ENCODE data around the gene C22orf23. TPM values are rescaled to one million over a fixed set of nuclear protein-coding genes. Genes with fewer than 3 reads are reported as not detected.

Gene C22orf23
- total RNA-seq, 4 donors from 2014 or later = 0.59 to 1.7 (median 0.73) TPM

DNA sequence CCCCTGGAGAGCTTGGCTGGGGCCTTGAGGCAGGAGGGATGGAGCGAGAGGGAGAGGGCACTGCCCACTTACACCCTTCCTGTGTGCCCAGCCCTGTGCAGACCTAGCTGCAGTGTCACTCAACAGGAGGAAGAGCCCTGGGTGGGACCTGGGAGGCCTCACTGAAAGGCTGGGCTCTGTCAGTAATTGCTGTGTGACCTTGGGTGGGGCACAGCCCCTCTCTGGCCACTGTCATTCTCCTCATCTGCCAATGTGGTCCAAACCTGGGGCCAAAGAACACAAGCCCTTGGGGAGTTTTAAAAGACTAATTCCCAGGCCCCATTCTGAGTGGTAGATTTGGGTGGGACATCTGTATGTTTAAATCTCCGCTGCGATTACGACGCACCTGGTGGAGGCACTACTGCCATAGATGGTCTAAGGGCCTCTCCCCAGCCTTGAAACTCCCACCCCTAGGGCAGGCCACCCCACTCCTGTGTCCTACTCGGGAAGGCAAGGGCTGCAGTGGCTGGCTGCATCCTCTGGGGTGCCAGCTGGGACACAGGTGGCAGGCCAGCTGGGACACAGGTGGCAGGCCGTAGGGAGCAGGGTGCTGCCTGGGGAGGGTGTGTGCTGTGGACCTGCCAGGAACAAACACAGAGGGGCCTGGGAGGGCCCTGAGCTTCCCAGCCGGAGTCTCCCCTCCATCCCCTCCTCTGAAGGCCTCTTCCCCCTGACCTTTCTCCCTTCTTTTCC is 43.3 kb upstream of the C22orf23 start:
- WGBS, 2 donors = 90 to 95% methylated on average over 7 of the region's 8 CpGs
- Histone ChIP-seq H3K9me3 (no peaks in the 10 kb centered on the region), H3K4me3 (replicated peaks in 1 of 3) (no peak overlapping the region), H3K4me1 (no peaks in the 10 kb centered on the region), H3K27me3 (no peaks in the 10 kb centered on the region), H3K36me3 (no peaks in the 10 kb centered on the region), H3K27ac (no peak overlapping the region)
- TF ChIP-seq, protein P1, sequence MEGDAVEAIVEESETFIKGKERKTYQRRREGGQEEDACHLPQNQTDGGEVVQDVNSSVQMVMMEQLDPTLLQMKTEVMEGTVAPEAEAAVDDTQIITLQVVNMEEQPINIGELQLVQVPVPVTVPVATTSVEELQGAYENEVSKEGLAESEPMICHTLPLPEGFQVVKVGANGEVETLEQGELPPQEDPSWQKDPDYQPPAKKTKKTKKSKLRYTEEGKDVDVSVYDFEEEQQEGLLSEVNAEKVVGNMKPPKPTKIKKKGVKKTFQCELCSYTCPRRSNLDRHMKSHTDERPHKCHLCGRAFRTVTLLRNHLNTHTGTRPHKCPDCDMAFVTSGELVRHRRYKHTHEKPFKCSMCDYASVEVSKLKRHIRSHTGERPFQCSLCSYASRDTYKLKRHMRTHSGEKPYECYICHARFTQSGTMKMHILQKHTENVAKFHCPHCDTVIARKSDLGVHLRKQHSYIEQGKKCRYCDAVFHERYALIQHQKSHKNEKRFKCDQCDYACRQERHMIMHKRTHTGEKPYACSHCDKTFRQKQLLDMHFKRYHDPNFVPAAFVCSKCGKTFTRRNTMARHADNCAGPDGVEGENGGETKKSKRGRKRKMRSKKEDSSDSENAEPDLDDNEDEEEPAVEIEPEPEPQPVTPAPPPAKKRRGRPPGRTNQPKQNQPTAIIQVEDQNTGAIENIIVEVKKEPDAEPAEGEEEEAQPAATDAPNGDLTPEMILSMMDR (IDR thresholded peaks at IDR 0.05) = no peak
- TF ChIP-seq POLR2A (IDR thresholded peaks at IDR 0.05) = no peak
- no peak for DNase-seq
- intact Hi-C loops (cut with DNase I) = no loop called here

DNA sequence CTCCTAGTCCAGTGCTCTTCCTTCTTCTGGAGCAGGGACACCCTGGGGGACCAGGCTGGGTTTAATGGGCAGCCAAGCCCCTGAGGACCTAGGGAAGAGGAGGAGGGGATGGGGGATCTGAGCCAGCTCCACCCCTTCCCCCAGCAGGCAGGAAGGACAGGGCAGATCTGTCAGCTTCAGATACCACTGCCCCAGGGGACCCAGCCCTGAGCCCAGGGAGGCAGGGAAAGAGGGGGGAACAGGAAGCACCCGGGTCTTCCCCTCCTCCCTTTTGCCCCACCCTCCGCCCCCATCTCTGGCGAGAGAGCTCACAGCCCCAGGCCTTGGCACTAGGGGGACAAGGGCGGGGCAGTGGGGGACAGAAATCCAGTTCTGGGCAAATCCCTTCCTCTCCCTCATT is 42.7 kb upstream of the C22orf23 start:
- intact Hi-C loops (cut with DNase I) = no loop called here

DNA sequence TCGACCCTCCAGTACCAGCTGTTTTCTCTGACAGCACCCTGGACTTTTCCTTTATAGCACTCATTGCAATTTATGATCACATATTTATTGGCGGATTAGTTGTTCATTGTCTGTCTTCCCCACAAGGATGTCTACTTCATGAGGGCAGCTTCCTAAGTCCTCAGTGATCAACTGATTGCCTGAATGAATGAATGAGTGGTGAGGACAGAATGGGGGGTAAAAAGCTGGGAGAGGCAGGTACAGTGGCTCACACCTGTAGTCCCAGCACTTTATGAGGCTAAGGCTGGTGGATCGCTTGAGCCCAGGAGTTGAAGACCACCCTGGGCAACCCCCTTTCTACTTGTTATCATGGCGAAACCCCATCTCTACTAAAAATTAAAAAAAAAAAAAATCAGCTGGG is 42.1 kb upstream of the C22orf23 start:
- Histone ChIP-seq H3K27ac (no peak overlapping the region), H3K4me1 (no peaks in the 10 kb centered on the region), H3K36me3 (no peaks in the 10 kb centered on the region), H3K9me3 (no peaks in the 10 kb centered on the region), H3K27me3 (no peaks in the 10 kb centered on the region), H3K4me3 (replicated peaks in 1 of 3) (no peak overlapping the region)
- no peak for TF ChIP-seq POLR2A (IDR thresholded peaks at IDR 0.05)
- TF ChIP-seq, protein P1 (IDR thresholded peaks at IDR 0.05) = no peak
- intact Hi-C loops (cut with DNase I) = no loop called here
- DNase-seq = no peak
- 92 to 94% methylated on average over 4 of the region's 4 CpGs for WGBS, 2 donors

More for the DNA sequence above, 42.7 kb upstream of the C22orf23 start:
- Histone ChIP-seq H3K36me3 (no peaks in the 10 kb centered on the region), H3K27me3 (no peaks in the 10 kb centered on the region), H3K4me3 (replicated peaks in 1 of 3) (no peak overlapping the region), H3K27ac (no peak overlapping the region), H3K4me1 (no peaks in the 10 kb centered on the region), H3K9me3 (no peaks in the 10 kb centered on the region)
- TF ChIP-seq, protein P1 (IDR thresholded peaks at IDR 0.05) = no peak
- TF ChIP-seq POLR2A (IDR thresholded peaks at IDR 0.05) = no peak
- DNase-seq = no peak
- 45 to 68% methylated on average over 4 of the region's 4 CpGs for WGBS, 2 donors

DNA sequence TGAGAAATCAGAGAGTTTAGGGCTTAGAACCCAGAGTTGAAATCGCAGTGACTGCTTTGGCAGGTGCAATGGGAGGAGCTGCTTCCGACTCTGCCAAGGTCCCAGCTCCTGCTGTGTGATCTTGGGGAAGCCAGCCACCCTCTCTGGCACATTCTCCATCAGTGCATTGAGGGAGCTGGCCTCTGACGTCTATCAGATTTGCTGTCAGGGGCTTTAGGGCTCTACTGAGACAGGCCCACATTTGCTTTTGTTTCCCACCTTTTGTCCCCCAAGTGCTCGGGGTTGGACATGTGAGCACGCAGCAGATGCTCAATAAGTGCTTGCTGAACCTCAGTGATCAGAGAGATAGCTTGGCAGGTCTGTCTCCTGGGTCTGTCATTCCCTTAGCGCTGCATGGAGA is 41.6 kb upstream of the C22orf23 start:
- Histone ChIP-seq H3K36me3 (no peaks in the 10 kb centered on the region), H3K4me3 (replicated peaks in 1 of 3) (no peak overlapping the region), H3K9me3 (no peaks in the 10 kb centered on the region), H3K27me3 (no peaks in the 10 kb centered on the region), H3K4me1 (no peaks in the 10 kb centered on the region), H3K27ac (no peak overlapping the region)
- no peak for TF ChIP-seq POLR2A (IDR thresholded peaks at IDR 0.05)
- TF ChIP-seq, protein P1 (IDR thresholded peaks at IDR 0.05) = no peak
- WGBS, 2 donors = 89 to 93% methylated on average over 6 of the region's 6 CpGs
- DNase-seq = no peak
- intact Hi-C loops (cut with DNase I) = no loop called here

DNA sequence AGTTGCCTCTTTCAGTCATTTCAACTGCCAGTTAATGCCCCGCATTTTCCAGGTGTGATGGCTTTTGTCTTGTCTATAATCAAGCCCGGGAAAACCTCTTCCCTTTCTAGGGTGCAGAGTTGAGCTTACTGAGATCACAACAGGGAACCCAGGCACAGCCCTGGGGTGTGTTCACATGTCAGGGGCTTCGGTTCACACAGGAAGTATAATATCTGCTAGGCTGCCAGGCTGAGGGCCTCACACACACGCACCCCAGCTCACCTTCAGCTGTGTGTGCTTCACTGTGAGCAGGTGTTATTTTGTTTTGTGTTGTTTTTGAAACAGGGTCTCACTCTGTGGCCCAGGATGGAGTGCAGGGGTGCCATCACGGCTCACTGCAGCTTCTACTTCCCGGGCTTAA is 40.6 kb upstream of the C22orf23 start:
- 84% methylated on average over 6 of the region's 6 CpGs for WGBS, 2 donors
- intact Hi-C loops (cut with DNase I) = no loop called here
- no peak overlapping the region for H3K4me3 ChIP-seq (replicated peaks in 1 of 3)
- no peak overlapping the region for H3K27ac ChIP-seq
- H3K36me3 ChIP-seq = no peaks in the 10 kb centered on the region
- H3K4me1 ChIP-seq = no peaks in the 10 kb centered on the region
- no peaks in the 10 kb centered on the region for H3K9me3 ChIP-seq
- TF ChIP-seq, protein P1 (IDR thresholded peaks at IDR 0.05) = no peak
- no peak for TF ChIP-seq POLR2A (IDR thresholded peaks at IDR 0.05)
- H3K27me3 ChIP-seq = no peaks in the 10 kb centered on the region
- no peak for DNase-seq
